Activated B cell treated with CpG ODN at 0.5 μM for 24 hours (primary cell): ENCODE results near the gene CCDC61. TPM values are rescaled to one million over a fixed set of nuclear protein-coding genes. Genes with fewer than 3 reads are reported as not detected.

Experiments
- ATAC-seq: fragments of 200-7000 bp; cut with Tn5 transposase; one replicate; pipeline ENCODE4 v1.10.0; 2021; ENCODE audit warnings: low read depth, mild to moderate bottlenecking, moderate library complexity
- CTCF ChIA-PET: fragments of 350-600 bp; sonication (Branson Sonifier 250); formaldehyde crosslinking; loops from one replicate; lab custom pipeline; 2021; ENCODE audit warnings: antibody characterized with exemption; lab: Charles Lee
- POLR2A ChIA-PET: fragments of 350-600 bp; sonication (Branson Sonifier 250); formaldehyde crosslinking; loops from one replicate; lab custom pipeline; 2021; ENCODE audit warnings: antibody characterized with exemption; lab: Charles Lee
- DNase-seq: peaks from one replicate; pipeline ENCODE4 v3.0.0; 2022
- H3K27ac Mint-ChIP-seq: one replicate; pipeline ENCODE4 v1.8.0; 2020; ENCODE audit warnings: mixed read lengths
- H3K27me3 Mint-ChIP-seq: one replicate; pipeline ENCODE4 v1.8.0; 2021; ENCODE audit warnings: mixed read lengths
- H3K36me3 Mint-ChIP-seq: one replicate; pipeline ENCODE4 v1.8.0; 2021; ENCODE audit warnings: low read depth, mixed read lengths
- H3K4me1 Mint-ChIP-seq: one replicate; pipeline ENCODE4 v1.8.0; 2021; ENCODE audit warnings: mixed read lengths
- H3K4me3 Mint-ChIP-seq: one replicate; pipeline ENCODE4 v1.8.0; 2020; ENCODE audit warnings: mild to moderate bottlenecking, mixed read lengths
- H3K9me3 Mint-ChIP-seq: one replicate; pipeline ENCODE4 v1.8.0; 2020; ENCODE audit warnings: mixed read lengths
- intact Hi-C: fragments of 100-400 bp; cut with micrococcal nuclease; formaldehyde crosslinking; loops from one replicate; pipeline ENCODE4 v1.15.1; 2024
- total RNA-seq: library from RNA; stranded (reverse); gene quantifications from 2 replicates; pipeline ENCODE4 v1.2.3, GENCODE V29; 2022
- TF ChIP-seq, protein P1 (sequence below): fragments of 200-600 bp; IDR thresholded peaks from one replicate; pipeline ENCODE4 v1.8.0; 2022; ENCODE audit warnings: antibody characterized with exemption, mild to moderate bottlenecking

Gene CCDC61
- total RNA-seq, 1 donor from 2014 or later: 24.9 TPM

DNA sequence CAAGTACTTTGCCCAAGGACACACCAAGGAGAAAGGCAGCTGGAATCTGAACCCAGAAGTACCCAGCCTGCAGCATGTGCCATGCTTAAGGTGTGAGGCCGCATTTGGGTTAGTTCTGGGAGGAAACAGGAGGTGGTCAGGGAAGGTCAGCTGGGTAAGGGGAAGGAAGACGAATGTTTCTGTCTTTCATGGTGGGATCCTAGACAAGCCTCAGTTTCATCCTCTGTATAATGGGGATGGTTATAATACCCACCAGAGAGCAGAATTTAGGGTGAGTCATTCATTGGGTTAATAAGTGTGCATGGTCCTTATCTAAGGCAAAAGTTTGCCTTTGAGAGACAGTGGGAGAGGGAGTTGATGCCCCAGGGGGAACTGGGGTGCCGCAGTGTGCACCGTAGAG, 3.6 kb downstream of the CCDC61 start:
- ChIA-PET CTCF (no interaction called here), POLR2A (interaction anchor here (0.5 kb wide), 1 partner anchor 106 kb away, joined by 5 read pairs; no protein-coding TSS in a partner anchor)
- intact Hi-C loops: no loop called here
- DNase-seq (no peak), ATAC-seq (no peak)
- TF ChIP-seq, protein P1, sequence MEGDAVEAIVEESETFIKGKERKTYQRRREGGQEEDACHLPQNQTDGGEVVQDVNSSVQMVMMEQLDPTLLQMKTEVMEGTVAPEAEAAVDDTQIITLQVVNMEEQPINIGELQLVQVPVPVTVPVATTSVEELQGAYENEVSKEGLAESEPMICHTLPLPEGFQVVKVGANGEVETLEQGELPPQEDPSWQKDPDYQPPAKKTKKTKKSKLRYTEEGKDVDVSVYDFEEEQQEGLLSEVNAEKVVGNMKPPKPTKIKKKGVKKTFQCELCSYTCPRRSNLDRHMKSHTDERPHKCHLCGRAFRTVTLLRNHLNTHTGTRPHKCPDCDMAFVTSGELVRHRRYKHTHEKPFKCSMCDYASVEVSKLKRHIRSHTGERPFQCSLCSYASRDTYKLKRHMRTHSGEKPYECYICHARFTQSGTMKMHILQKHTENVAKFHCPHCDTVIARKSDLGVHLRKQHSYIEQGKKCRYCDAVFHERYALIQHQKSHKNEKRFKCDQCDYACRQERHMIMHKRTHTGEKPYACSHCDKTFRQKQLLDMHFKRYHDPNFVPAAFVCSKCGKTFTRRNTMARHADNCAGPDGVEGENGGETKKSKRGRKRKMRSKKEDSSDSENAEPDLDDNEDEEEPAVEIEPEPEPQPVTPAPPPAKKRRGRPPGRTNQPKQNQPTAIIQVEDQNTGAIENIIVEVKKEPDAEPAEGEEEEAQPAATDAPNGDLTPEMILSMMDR: no peak
- Mint-ChIP-seq H3K36me3 (peaks cover 14% of the 10 kb centered on the region), H3K27me3 (peaks cover 16% of the 10 kb centered on the region), H3K4me3 (no peak overlapping the region), H3K9me3 (no peaks in the 10 kb centered on the region), H3K4me1 (peaks cover 32% of the 10 kb centered on the region), H3K27ac (no peak overlapping the region)

DNA sequence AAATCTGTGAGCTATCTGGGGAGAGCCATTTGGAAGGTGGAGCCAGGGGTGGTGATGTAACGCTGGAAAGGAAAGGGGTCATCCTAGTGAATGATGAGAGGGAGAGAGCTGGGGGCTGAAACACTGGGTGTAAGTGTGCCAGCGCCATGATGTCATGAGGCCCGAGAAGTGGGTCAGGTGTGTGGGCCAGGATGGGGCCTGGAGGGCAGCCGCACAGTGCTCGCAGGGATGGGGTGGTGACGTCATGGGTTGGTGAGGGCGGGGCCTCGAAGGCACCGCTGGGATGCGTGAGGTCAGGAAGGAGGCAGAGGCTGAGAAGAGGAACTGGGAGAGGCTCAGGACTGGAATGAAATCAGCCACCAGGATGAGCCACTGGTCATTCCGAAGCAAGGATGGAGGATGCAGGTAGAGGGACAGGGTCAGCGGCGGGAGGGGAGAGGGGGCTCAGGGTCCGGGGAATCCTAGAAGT, 4.4 kb downstream of the CCDC61 start:
- Mint-ChIP-seq H3K27ac (no peak overlapping the region), H3K36me3 (peaks cover 14% of the 10 kb centered on the region), H3K9me3 (no peaks in the 10 kb centered on the region), H3K4me3 (peak overlapping the region; percentile 11), H3K4me1 (peaks cover 32% of the 10 kb centered on the region), H3K27me3 (peaks cover 16% of the 10 kb centered on the region)
- ATAC-seq (no peak), DNase-seq (no peak)
- ChIA-PET POLR2A (interaction anchor here (0.6 kb wide), 1 partner anchor 103 kb away, joined by 5 read pairs; no protein-coding TSS in a partner anchor), CTCF (no interaction called here)
- TF ChIP-seq, protein P1: no peak
- intact Hi-C loops: no loop called here

DNA sequence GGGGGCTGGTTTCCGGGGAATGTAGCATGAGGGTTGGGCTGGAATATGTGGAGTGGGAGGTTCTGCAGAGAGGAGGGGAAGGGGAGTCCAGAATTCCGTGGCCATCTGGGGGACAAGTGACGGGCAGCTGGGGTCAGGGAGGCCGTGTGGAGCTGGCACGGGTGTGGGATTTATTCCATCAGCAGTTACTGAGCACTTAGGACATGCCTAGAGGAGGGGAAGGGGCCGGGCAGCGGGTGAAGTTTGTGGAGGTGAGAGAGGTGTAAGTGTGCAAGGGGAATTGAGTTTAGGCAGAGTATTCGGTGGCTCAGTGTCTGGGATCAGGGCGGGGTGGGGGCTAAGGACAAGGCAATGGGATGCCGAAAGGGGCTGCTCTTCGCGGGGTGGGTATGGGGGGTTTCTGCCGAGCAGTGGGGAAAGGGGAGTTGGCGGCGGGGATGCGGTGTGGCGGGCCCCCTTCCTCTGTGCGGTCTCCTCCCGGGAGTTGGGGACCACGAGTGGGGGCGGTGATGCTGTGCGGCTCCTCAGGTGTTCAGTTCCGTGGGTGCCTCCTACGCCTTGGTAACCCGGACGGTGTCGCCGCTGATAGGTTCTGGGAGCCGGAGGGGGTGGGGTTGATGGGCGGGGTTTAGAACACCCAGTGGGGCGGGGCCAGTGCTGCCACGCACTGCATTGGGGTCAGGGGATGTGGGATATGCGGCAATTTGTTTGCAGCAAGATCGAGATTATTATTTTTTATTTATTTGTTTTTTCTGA, 5.4 kb downstream of the CCDC61 start:
- Mint-ChIP-seq H3K27me3 (peaks cover 16% of the 10 kb centered on the region), H3K4me3 (peak overlapping the region; percentile 72), H3K4me1 (peaks cover 32% of the 10 kb centered on the region), H3K36me3 (peaks cover 20% of the 10 kb centered on the region), H3K9me3 (no peaks in the 10 kb centered on the region), H3K27ac (no peak overlapping the region)
- intact Hi-C loops: no loop called here
- TF ChIP-seq, protein P1: no peak
- POLR2A ChIA-PET: interaction anchor here (0.6 kb wide), 1 partner anchor 104 kb away, joined by 5 read pairs; no protein-coding TSS in a partner anchor
- ATAC-seq: peak; percentile 95
- CTCF ChIA-PET: no interaction called here
- DNase-seq: peak; percentile 29

DNA sequence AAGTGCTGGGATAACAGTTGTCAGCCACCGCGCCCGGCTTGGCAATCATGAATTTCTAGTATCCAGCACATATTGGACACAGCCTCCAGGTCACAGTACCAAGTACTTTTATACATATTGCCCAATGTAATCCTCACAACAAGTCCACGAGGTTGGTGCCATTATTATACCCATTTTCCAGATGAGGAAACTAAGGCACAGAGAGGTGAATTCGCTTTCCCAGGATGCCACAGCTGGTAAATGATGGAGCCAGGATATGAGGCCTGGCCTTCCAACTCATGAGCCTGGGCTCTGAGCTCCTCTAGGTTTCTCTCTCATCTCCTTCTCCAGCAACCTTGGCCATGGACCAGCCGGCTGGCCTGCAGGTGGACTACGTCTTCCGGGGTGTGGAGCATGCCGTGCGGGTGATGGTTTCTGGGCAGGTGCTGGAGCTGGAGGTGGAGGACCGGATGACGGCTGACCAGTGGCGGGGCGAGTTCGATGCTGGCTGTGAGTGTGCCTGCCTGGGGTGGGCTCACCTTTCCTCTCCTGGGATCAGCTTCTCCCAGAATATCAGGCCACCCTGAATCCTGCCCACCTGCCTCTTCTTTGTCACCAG, 7.5 kb downstream of the CCDC61 start:
- TF ChIP-seq, protein P1: no peak
- CTCF ChIA-PET: interaction anchor here (1.1 kb wide), 1 partner anchor 138 kb away, joined by 3 read pairs; the partner anchor contains the start of gene FOXA3
- peaks cover 29% of the 10 kb centered on the region for H3K36me3 Mint-ChIP-seq

DNA sequence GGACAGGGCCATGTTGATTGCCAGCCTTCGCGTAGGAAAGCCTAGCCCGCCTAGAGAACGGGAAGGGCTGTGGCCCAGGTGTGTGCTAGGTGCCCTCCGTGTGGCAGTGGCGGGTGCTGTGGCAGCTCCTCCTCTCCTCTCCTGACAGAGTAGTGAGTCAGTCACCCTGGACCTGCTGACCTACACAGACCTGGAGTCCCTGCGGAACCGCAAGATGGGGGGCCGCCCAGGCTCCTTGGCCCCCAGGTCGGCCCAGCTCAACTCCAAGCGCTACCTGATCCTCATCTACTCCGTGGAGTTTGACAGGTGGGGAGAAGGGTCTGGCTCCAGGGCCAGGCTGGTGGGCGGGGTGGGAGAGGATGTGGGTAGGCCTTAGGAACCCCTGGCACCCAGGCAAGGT, 11.1 kb downstream of the CCDC61 start:
- ChIA-PET POLR2A (interaction anchor here (0.6 kb wide), 1 partner anchor 198 kb away, joined by 3 read pairs; no protein-coding TSS in a partner anchor), CTCF (interaction anchor here (1.5 kb wide), 1 partner anchor 10 kb away, joined by 5 read pairs; no protein-coding TSS in a partner anchor)
- TF ChIP-seq, protein P1: no peak
- Mint-ChIP-seq H3K27ac (no peak overlapping the region), H3K4me1 (no peaks in the 10 kb centered on the region), H3K27me3 (no peaks in the 10 kb centered on the region), H3K9me3 (no peaks in the 10 kb centered on the region), H3K36me3 (peaks cover 39% of the 10 kb centered on the region), H3K4me3 (no peak overlapping the region)
- ATAC-seq: no peak
- no peak for DNase-seq
- intact Hi-C loops: no loop called here

More for the DNA sequence above, 7.5 kb downstream of the CCDC61 start:
- H3K4me1 Mint-ChIP-seq: peaks cover 25% of the 10 kb centered on the region
- no peak overlapping the region for H3K27ac Mint-ChIP-seq
- H3K4me3 Mint-ChIP-seq: no peak overlapping the region
- intact Hi-C loops: no loop called here
- POLR2A ChIA-PET: interaction anchor here (0.5 to 0.6 kb wide), 3 partner anchors 10 to 1025 kb away, joined by 3 to 6 read pairs (median 6); no protein-coding TSS in a partner anchor
- peaks cover 16% of the 10 kb centered on the region for H3K27me3 Mint-ChIP-seq
- no peaks in the 10 kb centered on the region for H3K9me3 Mint-ChIP-seq
- ATAC-seq (no peak), DNase-seq (no peak)
